ENCODE results near the gene GOLT1A. TPM values are rescaled to one million over a fixed set of nuclear protein-coding genes. Genes with fewer than 3 reads are reported as not detected.

The GOLT1A gene
- total RNA-seq, 1 donor from 2014 or later = 0.50 TPM

DNA sequence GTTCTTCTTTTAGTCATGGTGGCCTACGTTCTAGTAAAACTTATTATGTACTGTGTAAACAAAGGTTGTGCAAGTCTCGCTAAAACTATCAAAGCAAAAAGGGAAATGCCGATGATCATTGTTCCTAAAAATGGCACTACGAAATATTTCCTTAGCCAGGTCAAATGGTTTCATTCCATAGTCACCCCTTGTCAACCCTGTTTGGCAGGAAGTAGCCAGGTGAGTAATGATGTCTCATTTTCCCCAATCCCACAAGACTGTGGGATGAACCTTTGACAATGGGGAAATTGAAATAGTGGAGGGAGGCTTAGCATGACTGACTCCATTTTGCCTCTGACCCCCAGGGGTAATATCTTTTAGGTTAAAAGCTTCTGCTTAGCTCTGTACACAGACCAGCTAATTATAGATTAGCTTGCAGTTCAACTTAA, 42.0 kb downstream of the GOLT1A start:
- FAIRE-seq = peak; percentile 34
- no peak for TF ChIP-seq EZH2 (IDR thresholded peaks at IDR 0.05; ENCODE audit: insufficient read depth, low read length)
- TF ChIP-seq, protein P1, sequence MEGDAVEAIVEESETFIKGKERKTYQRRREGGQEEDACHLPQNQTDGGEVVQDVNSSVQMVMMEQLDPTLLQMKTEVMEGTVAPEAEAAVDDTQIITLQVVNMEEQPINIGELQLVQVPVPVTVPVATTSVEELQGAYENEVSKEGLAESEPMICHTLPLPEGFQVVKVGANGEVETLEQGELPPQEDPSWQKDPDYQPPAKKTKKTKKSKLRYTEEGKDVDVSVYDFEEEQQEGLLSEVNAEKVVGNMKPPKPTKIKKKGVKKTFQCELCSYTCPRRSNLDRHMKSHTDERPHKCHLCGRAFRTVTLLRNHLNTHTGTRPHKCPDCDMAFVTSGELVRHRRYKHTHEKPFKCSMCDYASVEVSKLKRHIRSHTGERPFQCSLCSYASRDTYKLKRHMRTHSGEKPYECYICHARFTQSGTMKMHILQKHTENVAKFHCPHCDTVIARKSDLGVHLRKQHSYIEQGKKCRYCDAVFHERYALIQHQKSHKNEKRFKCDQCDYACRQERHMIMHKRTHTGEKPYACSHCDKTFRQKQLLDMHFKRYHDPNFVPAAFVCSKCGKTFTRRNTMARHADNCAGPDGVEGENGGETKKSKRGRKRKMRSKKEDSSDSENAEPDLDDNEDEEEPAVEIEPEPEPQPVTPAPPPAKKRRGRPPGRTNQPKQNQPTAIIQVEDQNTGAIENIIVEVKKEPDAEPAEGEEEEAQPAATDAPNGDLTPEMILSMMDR (IDR thresholded peaks at IDR 0.05; ENCODE audit: insufficient read depth, low read depth, low read length) = no peak
- H3K4me3 Mint-ChIP-seq (ENCODE audit: unreplicated experiment) = no peak overlapping the region

DNA sequence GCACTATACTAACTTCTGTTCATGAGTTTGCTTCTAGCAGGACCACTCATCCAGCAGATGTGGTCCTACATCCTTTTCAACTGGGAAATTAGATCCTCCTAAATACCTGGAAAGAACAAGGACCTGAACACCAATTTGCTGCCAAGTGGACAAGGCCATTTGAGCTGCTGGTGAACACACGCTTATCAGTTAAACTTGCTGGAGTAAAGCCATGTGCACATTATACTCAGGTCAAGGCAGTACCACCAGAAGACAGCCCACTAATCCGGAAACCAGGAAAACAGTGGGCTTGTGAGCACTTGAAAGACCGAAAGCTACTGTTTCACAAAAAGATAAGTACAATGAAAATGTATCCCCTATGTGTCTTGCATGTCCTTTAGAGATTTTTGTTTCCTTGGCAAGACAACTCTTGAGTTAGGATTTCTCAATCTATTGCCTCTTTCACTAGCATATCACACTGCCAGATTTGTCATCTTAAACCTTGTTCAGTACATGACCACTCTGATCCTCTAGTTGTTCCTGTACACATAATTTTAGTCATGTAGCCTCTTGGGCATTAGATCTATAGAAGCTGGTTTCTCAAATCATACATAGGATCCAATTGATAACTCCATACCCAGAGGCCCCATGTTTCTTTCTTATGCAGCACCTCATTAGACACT, 43.2 kb downstream of the GOLT1A start:
- Mint-ChIP-seq H3K4me1 (ENCODE audit: low read depth, unreplicated experiment) (no peaks in the 10 kb centered on the region), H3K27me3 (ENCODE audit: low read depth, unreplicated experiment) (peaks cover 14% of the 10 kb centered on the region), H3K36me3 (ENCODE audit: low read depth, unreplicated experiment) (no peaks in the 10 kb centered on the region), H3K4me3 (ENCODE audit: unreplicated experiment) (no peak overlapping the region), H3K27ac (ENCODE audit: unreplicated experiment) (no peak overlapping the region), H3K9me3 (ENCODE audit: unreplicated experiment) (peaks cover 6% of the 10 kb centered on the region)
- H3K36me3 ChIP-seq (ENCODE audit: insufficient read depth, low read length) = no peaks in the 10 kb centered on the region
- H3K79me2 ChIP-seq (ENCODE audit: insufficient read depth, low read length) = no peaks in the 10 kb centered on the region
- no peak for TF ChIP-seq EZH2 (IDR thresholded peaks at IDR 0.05; ENCODE audit: insufficient read depth, low read length)
- TF ChIP-seq, protein P1 (IDR thresholded peaks at IDR 0.05; ENCODE audit: insufficient read depth, low read depth, low read length) = no peak
- H4K20me1 ChIP-seq (ENCODE audit: insufficient read depth, low read length) = no peaks in the 10 kb centered on the region
- FAIRE-seq (no peak), DNase-seq (ENCODE audit: low read depth) (no peak)
- no peaks in the 10 kb centered on the region for H3K27me3 ChIP-seq (ENCODE audit: insufficient read depth, low read length)
- no peak overlapping the region for H3K4me3 ChIP-seq (ENCODE audit: insufficient read depth, low read depth, low read length)
- H3K9me3 ChIP-seq (ENCODE audit: insufficient read depth, low read depth, low read length) = peaks cover 10% of the 10 kb centered on the region
- no peak overlapping the region for H3K9ac ChIP-seq (ENCODE audit: low read length)
- no peak overlapping the region for H3K4me2 ChIP-seq (ENCODE audit: low read length)
- peaks cover 13% of the 10 kb centered on the region for H3K4me1 ChIP-seq (ENCODE audit: insufficient read depth, low read length)
- no peak overlapping the region for H3K27ac ChIP-seq (ENCODE audit: low read depth, low read length)
- no peak overlapping the region for H2AFZ ChIP-seq (ENCODE audit: low read depth, low read length)

More for the DNA sequence above, 42.0 kb downstream of the GOLT1A start:
- H3K9me3 Mint-ChIP-seq (ENCODE audit: unreplicated experiment) = peaks cover 6% of the 10 kb centered on the region
- Histone ChIP-seq H3K79me2 (ENCODE audit: insufficient read depth, low read length) (no peaks in the 10 kb centered on the region), H3K27ac (ENCODE audit: low read depth, low read length) (peak overlapping the region; percentile 49), H3K9me3 (ENCODE audit: insufficient read depth, low read depth, low read length) (peaks cover 10% of the 10 kb centered on the region), H3K4me2 (ENCODE audit: low read length) (peak overlapping the region; percentile 42), H3K36me3 (ENCODE audit: insufficient read depth, low read length) (no peaks in the 10 kb centered on the region), H2AFZ (ENCODE audit: low read depth, low read length) (no peak overlapping the region), H4K20me1 (ENCODE audit: insufficient read depth, low read length) (no peaks in the 10 kb centered on the region), H3K27me3 (ENCODE audit: insufficient read depth, low read length) (no peaks in the 10 kb centered on the region), H3K4me1 (ENCODE audit: insufficient read depth, low read length) (peaks cover 13% of the 10 kb centered on the region), H3K4me3 (ENCODE audit: insufficient read depth, low read depth, low read length) (no peak overlapping the region), H3K9ac (ENCODE audit: low read length) (no peak overlapping the region)
- H3K27me3 Mint-ChIP-seq (ENCODE audit: low read depth, unreplicated experiment) = peaks cover 7% of the 10 kb centered on the region
- no peak overlapping the region for H3K27ac Mint-ChIP-seq (ENCODE audit: unreplicated experiment)
- DNase-seq (ENCODE audit: low read depth) = peak; percentile 73
- H3K36me3 Mint-ChIP-seq (ENCODE audit: low read depth, unreplicated experiment) = no peaks in the 10 kb centered on the region
- H3K4me1 Mint-ChIP-seq (ENCODE audit: low read depth, unreplicated experiment) = no peaks in the 10 kb centered on the region

DNA sequence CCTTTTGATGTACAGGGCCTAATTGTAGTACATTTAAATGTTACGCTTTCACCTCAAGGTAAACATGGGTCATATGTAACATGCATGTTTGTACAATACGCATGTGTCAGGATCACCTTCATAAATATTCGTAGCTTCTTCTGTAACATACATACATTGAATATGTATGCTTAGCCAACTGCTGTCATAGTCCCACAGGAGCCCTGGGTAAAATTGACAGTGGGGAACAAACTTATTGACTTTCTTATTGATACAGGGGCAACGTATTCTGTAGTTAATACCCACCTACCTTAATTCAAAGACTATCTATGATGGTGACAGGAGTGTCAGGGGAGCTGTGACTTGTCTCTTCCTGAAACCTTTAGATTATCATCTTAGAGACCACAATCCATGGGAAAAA, 43.9 kb downstream of the GOLT1A start:
- peaks cover 10% of the 10 kb centered on the region for H3K9me3 ChIP-seq (ENCODE audit: insufficient read depth, low read depth, low read length)
- H3K27me3 ChIP-seq (ENCODE audit: insufficient read depth, low read length) = no peaks in the 10 kb centered on the region
- H3K4me1 ChIP-seq (ENCODE audit: insufficient read depth, low read length) = peaks cover 13% of the 10 kb centered on the region
- H3K9me3 Mint-ChIP-seq (ENCODE audit: unreplicated experiment) = peaks cover 6% of the 10 kb centered on the region
- no peak overlapping the region for H3K4me3 ChIP-seq (ENCODE audit: insufficient read depth, low read depth, low read length)
- H3K4me3 Mint-ChIP-seq (ENCODE audit: unreplicated experiment) = no peak overlapping the region
- H3K27ac ChIP-seq (ENCODE audit: low read depth, low read length) = no peak overlapping the region
- H3K79me2 ChIP-seq (ENCODE audit: insufficient read depth, low read length) = no peaks in the 10 kb centered on the region
- FAIRE-seq = no peak
- H2AFZ ChIP-seq (ENCODE audit: low read depth, low read length) = no peak overlapping the region
- H3K27me3 Mint-ChIP-seq (ENCODE audit: low read depth, unreplicated experiment) = peaks cover 20% of the 10 kb centered on the region
- H3K4me2 ChIP-seq (ENCODE audit: low read length) = no peak overlapping the region
- H3K4me1 Mint-ChIP-seq (ENCODE audit: low read depth, unreplicated experiment) = no peaks in the 10 kb centered on the region
- no peaks in the 10 kb centered on the region for H3K36me3 Mint-ChIP-seq (ENCODE audit: low read depth, unreplicated experiment)
- TF ChIP-seq EZH2 (IDR thresholded peaks at IDR 0.05; ENCODE audit: insufficient read depth, low read length) = no peak
- TF ChIP-seq, protein P1 (IDR thresholded peaks at IDR 0.05; ENCODE audit: insufficient read depth, low read depth, low read length) = no peak
- no peaks in the 10 kb centered on the region for H4K20me1 ChIP-seq (ENCODE audit: insufficient read depth, low read length)
- H3K27ac Mint-ChIP-seq (ENCODE audit: unreplicated experiment) = no peak overlapping the region
- no peak overlapping the region for H3K9ac ChIP-seq (ENCODE audit: low read length)
- H3K36me3 ChIP-seq (ENCODE audit: insufficient read depth, low read length) = no peaks in the 10 kb centered on the region
- no peak for DNase-seq (ENCODE audit: low read depth)

All from astrocyte (in vitro differentiated cells and primary cell).